Breast epithelium (tissue), 4 donors: ENCODE data around the gene TMEM238. TPM values are rescaled to one million over a fixed set of nuclear protein-coding genes. Genes with fewer than 3 reads are reported as not detected.
A peak's percentile ranks its signal among the peaks of the same experiment; 100 is the strongest.

Experiments
- DNase-seq, 2 donors: peaks; one replicate each; pipeline ENCODE4 v3.0.0-alpha.2; 2019; ENCODE audit warnings: low spot score in 2 of 2
- H3K27ac ChIP-seq, 2 donors: fragments of 200-600 bp; sonication (generic) in 1 of 2; one replicate each; pipeline ENCODE4 v1.5.1; 2016 to 2019; ENCODE audit warnings: mild to moderate bottlenecking in 1 of 2
- H3K27me3 ChIP-seq, 2 donors: fragments of 200-600 bp; sonication (generic) in 1 of 2; one replicate each; pipeline versions ENCODE4 v1.5.1 to v1.6.0; 2017 to 2019; ENCODE audit warnings: control low read depth in 1 of 2, mild to moderate bottlenecking in 1 of 2
- H3K36me3 ChIP-seq: fragments of 200-600 bp; one replicate; pipeline ENCODE4 v1.5.1; 2019
- H3K4me1 ChIP-seq, 2 donors: fragments of 200-600 bp; sonication (generic); one replicate each; pipeline ENCODE4 v1.5.1; 2016 to 2019; ENCODE audit warnings: control low read depth in 1 of 2
- H3K4me3 ChIP-seq, 3 donors: fragments of 200-600 bp; sonication (generic); 1 replicate in 2 of 3; 2 replicates in 1 of 3; pipeline ENCODE4 v1.5.1; 2016 to 2019; ENCODE audit warnings: mild to moderate bottlenecking in 3 of 3, moderate library complexity in 2 of 3
- H3K9me3 ChIP-seq, 2 donors: fragments of 200-600 bp; sonication (generic) in 1 of 2; one replicate each; pipeline ENCODE4 v1.5.1; 2016 to 2019; ENCODE audit warnings: control low read depth in 1 of 2
- POLR2A ChIP-seq: fragments of 450-650 bp; IDR thresholded peaks from one replicate; pipeline ENCODE4 v1.6.1; 2016; ENCODE audit warnings: antibody characterized with exemption, mild to moderate bottlenecking, moderate library complexity
- POLR2AphosphoS5 ChIP-seq, 3 donors: sonication (generic); formaldehyde crosslinking; IDR thresholded peaks; one replicate each; pipeline ENCODE4 v1.6.1; 2017; ENCODE audit warnings: antibody characterized with exemption in 3 of 3
- intact Hi-C: fragments of 100-400 bp; cut with DNase I; formaldehyde crosslinking; loops from one replicate; pipeline ENCODE4 v1.15.1; 2023; ENCODE audit warnings: low total_unique reads
- total RNA-seq, 3 donors: library from RNA; depleted of rRNA; stranded (reverse); fragments of >200 nt; gene quantifications; one replicate each; pipeline ENCODE4 v1.1.0, GENCODE V29; 2016
- TF ChIP-seq, protein P1 (sequence below), 3 donors: fragments of 450-650 bp; IDR thresholded peaks; one replicate each; pipeline ENCODE4 v1.5.1; 2016 to 2017; ENCODE audit warnings: antibody characterized with exemption in 3 of 3, mild to moderate bottlenecking in 3 of 3, moderate library complexity in 3 of 3

Gene TMEM238
- total RNA-seq, 3 donors from 2014 or later = 4.5 to 12.7 (median 9.8) TPM

DNA sequence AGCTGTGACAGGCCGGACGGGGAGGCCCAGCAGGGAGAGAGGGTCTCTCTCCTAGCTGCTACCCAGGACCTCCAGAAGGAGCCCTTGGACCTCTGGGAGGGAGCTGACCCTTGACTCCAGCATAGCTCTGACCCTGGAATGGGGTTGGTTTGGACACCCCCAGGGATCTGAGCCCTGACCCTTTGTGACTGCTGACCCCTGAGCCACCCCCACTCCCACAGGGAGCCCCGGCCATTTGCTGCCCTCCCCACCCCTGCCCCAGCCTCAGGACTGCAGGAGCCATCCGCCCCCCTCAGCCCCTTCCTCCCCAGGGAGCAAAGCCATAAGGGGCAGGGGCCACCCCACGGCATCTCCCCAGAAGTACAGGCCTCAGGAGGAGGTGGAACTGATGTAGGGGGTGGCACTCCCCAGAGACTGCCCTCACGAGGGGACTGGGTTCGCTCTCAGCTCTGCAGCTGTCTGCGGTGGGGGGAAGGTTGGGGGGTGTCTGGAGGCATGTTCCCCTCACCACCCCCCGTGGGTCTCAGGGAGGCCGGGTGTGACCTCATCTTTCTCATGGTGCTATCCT, 36.6 kb downstream of the TMEM238 start:
- intact Hi-C loops = no loop called here
- no peaks in the 10 kb centered on the region for H3K9me3 ChIP-seq
- no peaks in the 10 kb centered on the region for H3K36me3 ChIP-seq
- no peak overlapping the region for H3K4me3 ChIP-seq
- no peaks in the 10 kb centered on the region for H3K4me1 ChIP-seq
- TF ChIP-seq POLR2AphosphoS5 (IDR thresholded peaks at IDR 0.05) = no peak
- DNase-seq = no peak
- peaks cover 6 to 14% of the 10 kb centered on the region in 2 donors for H3K27me3 ChIP-seq
- no peak overlapping the region for H3K27ac ChIP-seq

- Histone ChIP-seq H3K4me1 (no peaks in the 10 kb centered on the region), H3K4me3 (no peak overlapping the region), H3K27ac (peak overlapping the region in 1 of 2 donors; percentile 58), H3K36me3 (no peaks in the 10 kb centered on the region), H3K9me3 (no peaks in the 10 kb centered on the region), H3K27me3 (peaks cover 0 to 8% of the 10 kb centered on the region in 2 donors)
- intact Hi-C loops = no loop called here
- no peak for TF ChIP-seq POLR2A
- no peak for TF ChIP-seq POLR2AphosphoS5 (IDR thresholded peaks at IDR 0.05)
- TF ChIP-seq, protein P1, sequence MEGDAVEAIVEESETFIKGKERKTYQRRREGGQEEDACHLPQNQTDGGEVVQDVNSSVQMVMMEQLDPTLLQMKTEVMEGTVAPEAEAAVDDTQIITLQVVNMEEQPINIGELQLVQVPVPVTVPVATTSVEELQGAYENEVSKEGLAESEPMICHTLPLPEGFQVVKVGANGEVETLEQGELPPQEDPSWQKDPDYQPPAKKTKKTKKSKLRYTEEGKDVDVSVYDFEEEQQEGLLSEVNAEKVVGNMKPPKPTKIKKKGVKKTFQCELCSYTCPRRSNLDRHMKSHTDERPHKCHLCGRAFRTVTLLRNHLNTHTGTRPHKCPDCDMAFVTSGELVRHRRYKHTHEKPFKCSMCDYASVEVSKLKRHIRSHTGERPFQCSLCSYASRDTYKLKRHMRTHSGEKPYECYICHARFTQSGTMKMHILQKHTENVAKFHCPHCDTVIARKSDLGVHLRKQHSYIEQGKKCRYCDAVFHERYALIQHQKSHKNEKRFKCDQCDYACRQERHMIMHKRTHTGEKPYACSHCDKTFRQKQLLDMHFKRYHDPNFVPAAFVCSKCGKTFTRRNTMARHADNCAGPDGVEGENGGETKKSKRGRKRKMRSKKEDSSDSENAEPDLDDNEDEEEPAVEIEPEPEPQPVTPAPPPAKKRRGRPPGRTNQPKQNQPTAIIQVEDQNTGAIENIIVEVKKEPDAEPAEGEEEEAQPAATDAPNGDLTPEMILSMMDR (IDR thresholded peaks at IDR 0.05) = no peak
- no peak for DNase-seq
These were observed 37.2 kb downstream of the TMEM238 start for GRCh38 chr19:55346725-55347441.

- no peak overlapping the region for H3K4me3 ChIP-seq
- H3K27me3 ChIP-seq = no peaks in the 10 kb centered on the region
- H3K9me3 ChIP-seq = no peaks in the 10 kb centered on the region
- TF ChIP-seq, protein P1 (IDR thresholded peaks at IDR 0.05) = no peak
- TF ChIP-seq POLR2AphosphoS5 (IDR thresholded peaks at IDR 0.05) (no peak), POLR2A (no peak)
- H3K4me1 ChIP-seq = no peaks in the 10 kb centered on the region
- DNase-seq = no peak
- peak overlapping the region; percentile 25 to 58 for H3K27ac ChIP-seq
- intact Hi-C loops = no loop called here
- H3K36me3 ChIP-seq = no peaks in the 10 kb centered on the region
These were observed 38.0 kb downstream of the TMEM238 start for GRCh38 chr19:55345818-55346724.

DNA sequence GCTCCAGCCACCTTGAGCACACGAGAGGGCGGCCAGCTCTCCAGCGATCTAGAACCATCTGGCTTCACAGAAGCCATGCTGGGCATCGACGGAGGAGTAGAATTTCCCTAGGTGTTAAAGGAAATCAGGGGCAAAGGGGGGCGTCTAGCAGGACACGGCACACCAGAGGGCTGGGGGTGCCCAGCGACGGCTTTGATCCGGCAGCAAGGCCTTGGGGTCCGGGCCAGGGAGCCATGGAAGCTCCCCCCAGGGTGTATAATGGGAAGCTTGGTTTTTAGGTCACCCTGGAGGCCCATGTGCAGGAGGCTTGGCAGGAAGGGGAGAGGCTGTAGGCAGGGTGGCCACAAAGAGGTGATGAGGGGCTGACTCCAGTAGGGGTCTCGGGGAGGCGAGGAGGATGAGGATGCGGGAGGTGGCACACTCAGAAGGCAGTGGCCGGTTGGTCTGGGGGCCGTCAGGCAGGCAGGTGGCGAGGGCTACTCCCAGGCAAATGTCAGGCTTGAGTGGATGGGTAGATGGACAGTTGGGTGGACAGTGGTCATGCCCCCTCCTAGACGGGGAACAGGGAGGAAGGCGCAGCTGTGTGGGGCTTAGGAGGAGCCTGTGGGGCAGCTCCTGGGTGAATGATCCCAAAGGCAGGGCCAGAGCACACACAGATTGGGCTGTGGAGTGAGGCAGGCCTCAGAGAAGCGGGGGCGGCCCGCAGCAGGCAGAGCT, 38.8 kb downstream of the TMEM238 start:
- Histone ChIP-seq H3K4me3 (no peak overlapping the region), H3K36me3 (no peaks in the 10 kb centered on the region), H3K27ac (peak overlapping the region; percentile 25 to 58), H3K27me3 (no peaks in the 10 kb centered on the region), H3K4me1 (no peaks in the 10 kb centered on the region), H3K9me3 (no peaks in the 10 kb centered on the region)
- intact Hi-C loops = no loop called here
- TF ChIP-seq, protein P1 (IDR thresholded peaks at IDR 0.05) = no peak
- TF ChIP-seq POLR2A (no peak), POLR2AphosphoS5 (IDR thresholded peaks at IDR 0.05) (no peak)
- DNase-seq = no peak

- no peak overlapping the region for H3K4me3 ChIP-seq
- H3K27ac ChIP-seq = peak overlapping the region; percentile 1 to 39
- H3K27me3 ChIP-seq = no peaks in the 10 kb centered on the region
- H3K9me3 ChIP-seq = no peaks in the 10 kb centered on the region
- H3K4me1 ChIP-seq = no peaks in the 10 kb centered on the region
- TF ChIP-seq POLR2AphosphoS5 (IDR thresholded peaks at IDR 0.05) (no peak), POLR2A (no peak)
- TF ChIP-seq, protein P1 (IDR thresholded peaks at IDR 0.05) = no peak
- peak in 1 of 2 donors; percentile 37 for DNase-seq
- no peaks in the 10 kb centered on the region for H3K36me3 ChIP-seq
- intact Hi-C loops = no loop called here
These were observed 39.6 kb downstream of the TMEM238 start for GRCh38 chr19:55344444-55344843.
